ENCODE data around the gene THOP1.

Gene THOP1

DNA sequence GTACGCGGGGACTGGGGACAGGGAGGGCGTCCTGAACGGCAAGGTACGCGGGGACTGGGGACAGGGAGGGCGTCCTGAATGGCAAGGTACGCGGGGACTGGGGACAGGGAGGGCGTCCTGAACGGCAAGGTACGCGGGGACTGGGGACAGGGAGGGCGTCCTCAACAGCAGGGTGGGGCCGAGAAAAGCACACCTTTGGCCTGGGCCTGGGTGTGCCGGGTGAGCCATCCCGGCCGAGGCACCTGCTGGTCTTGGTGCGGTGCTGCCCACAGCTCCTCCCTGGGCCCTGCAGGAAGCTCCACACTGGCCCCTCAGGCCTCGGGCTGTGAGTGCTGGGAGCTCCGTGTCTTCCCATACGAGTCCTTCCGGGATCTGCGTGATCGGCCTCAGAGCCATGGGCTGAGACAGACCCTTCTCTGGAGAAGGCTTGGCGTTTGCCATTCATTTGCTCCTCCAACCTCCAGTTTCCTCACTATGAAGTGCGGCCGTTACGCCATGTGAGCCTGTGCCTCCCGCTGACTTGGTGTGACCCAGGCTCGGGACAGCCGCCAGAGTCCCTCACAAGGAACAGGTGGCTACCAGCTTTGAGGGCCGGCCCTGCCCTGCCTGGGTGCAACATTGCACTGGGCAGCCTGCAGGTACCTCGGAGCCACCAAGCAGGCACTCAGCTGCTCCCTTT lies 26.6 kb downstream of the THOP1 start:
- DNase-seq (ENCODE audit: low read depth, low spot score) = no peak
- TF ChIP-seq CTCF (IDR thresholded peaks at IDR 0.05; ENCODE audit: low read depth, low read length) = no peak
- in situ Hi-C loops (cut with HindIII; ENCODE audit: low sequenced_read_pairs) = no loop called here
- H3K4me3 ChIP-seq (ENCODE audit: low read depth, low read length) = no peak overlapping the region

GRCh38 chr19:2812414-2813234 lies 27.3 kb downstream of the THOP1 start:
- in situ Hi-C loops (cut with HindIII; ENCODE audit: low sequenced_read_pairs) = no loop called here
- no peak for TF ChIP-seq CTCF (IDR thresholded peaks at IDR 0.05; ENCODE audit: low read depth, low read length)
- no peak for DNase-seq (ENCODE audit: low read depth, low spot score)
- no peak overlapping the region for H3K4me3 ChIP-seq (ENCODE audit: low read depth, low read length)

- in situ Hi-C loops (cut with HindIII; ENCODE audit: low sequenced_read_pairs) = no loop called here
- TF ChIP-seq CTCF (IDR thresholded peaks at IDR 0.05; ENCODE audit: low read depth, low read length) = no peak
- no peak overlapping the region for H3K4me3 ChIP-seq (ENCODE audit: low read depth, low read length)
- no peak for DNase-seq (ENCODE audit: low read depth, low spot score)
Observed at GRCh38 chr19:2813235-2814160, 28.2 kb downstream of the THOP1 start.

- in situ Hi-C loops (cut with HindIII; ENCODE audit: low sequenced_read_pairs) = no loop called here
- no peak for TF ChIP-seq CTCF (IDR thresholded peaks at IDR 0.05; ENCODE audit: low read depth, low read length)
- DNase-seq (ENCODE audit: low read depth, low spot score) = no peak
- no peak overlapping the region for H3K4me3 ChIP-seq (ENCODE audit: low read depth, low read length)
Observed at GRCh38 chr19:2814426-2814825, 29.1 kb downstream of the THOP1 start.

- TF ChIP-seq CTCF (IDR thresholded peaks at IDR 0.05; ENCODE audit: low read depth, low read length) = no peak
- no peak for DNase-seq (ENCODE audit: low read depth, low spot score)
- in situ Hi-C loops (cut with HindIII; ENCODE audit: low sequenced_read_pairs) = no loop called here
- no peak overlapping the region for H3K4me3 ChIP-seq (ENCODE audit: low read depth, low read length)
Observed at GRCh38 chr19:2815191-2815614, 29.9 kb downstream of the THOP1 start.

DNA sequence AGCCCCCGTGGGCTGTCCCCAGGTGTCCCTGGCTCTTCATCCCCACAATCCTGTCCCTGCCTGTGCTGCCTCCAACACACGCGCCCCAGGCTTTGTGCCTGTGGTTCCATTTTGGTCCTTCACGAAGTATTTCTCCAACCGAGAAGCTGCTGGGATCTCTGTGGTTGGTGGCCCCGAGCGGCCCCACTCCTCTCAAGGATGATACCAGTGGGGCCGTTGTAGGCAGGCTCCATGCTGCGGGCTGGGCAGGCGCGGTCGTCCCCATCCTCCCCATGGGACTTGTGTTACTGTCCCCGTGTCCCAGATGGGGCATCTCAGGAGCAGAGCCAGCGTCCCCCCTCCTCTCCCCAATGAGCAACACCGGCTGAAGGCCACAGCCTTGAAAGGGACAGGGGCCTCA lies 30.6 kb downstream of the THOP1 start:
- no peak for TF ChIP-seq CTCF (IDR thresholded peaks at IDR 0.05; ENCODE audit: low read depth, low read length)
- in situ Hi-C loops (cut with HindIII; ENCODE audit: low sequenced_read_pairs) = no loop called here
- no peak overlapping the region for H3K4me3 ChIP-seq (ENCODE audit: low read depth, low read length)
- DNase-seq (ENCODE audit: low read depth, low spot score) = no peak
